SK-N-SH treated with all-trans-retinoic acid at 6 μM for 48 hours (cell line): ENCODE results near the gene GSX1.

Source experiments
- ATAC-seq: fragments of 200-7000 bp; cut with Tn5 transposase; 3 replicates; pipeline ENCODE4 v1.9.1; 2020; ENCODE audit warnings: mild to moderate bottlenecking, moderate library complexity
- ARNTL ChIP-seq: fragments of 450-650 bp; formaldehyde crosslinking; IDR thresholded peaks from 2 replicates; pipeline ENCODE4 v1.5.0; 2020; ENCODE audit warnings: low read depth, mild to moderate bottlenecking, moderate library complexity, borderline replicate concordance
- BACH2 ChIP-seq: fragments of 250-450 bp; sonication (Bioruptor Pico); IDR thresholded peaks from 2 replicates; pipeline ENCODE4 v1.9.0; 2021; ENCODE audit warnings: mild to moderate bottlenecking, borderline replicate concordance
- CREB5 ChIP-seq: fragments of 250-450 bp; sonication (Bioruptor Pico); IDR thresholded peaks from 2 replicates; pipeline ENCODE4 v1.5.1; 2020; ENCODE audit warnings: low read depth, mild to moderate bottlenecking, moderate library complexity
- CSDC2 ChIP-seq: fragments of 250-450 bp; sonication (Bioruptor Pico); IDR thresholded peaks from 2 replicates; pipeline ENCODE4 v1.5.0; 2020; ENCODE audit warnings: mild to moderate bottlenecking, moderate library complexity
- ESRRG ChIP-seq: fragments of 250-450 bp; sonication (Bioruptor Pico); IDR thresholded peaks from 2 replicates; pipeline ENCODE4 v1.6.1; 2021; ENCODE audit warnings: mild to moderate bottlenecking
- GLIS3 ChIP-seq: fragments of 250-450 bp; sonication (Bioruptor Pico); IDR thresholded peaks from 2 replicates; pipeline ENCODE4 v1.5.0; 2020; ENCODE audit warnings: mild to moderate bottlenecking, moderate library complexity
- ISL1 ChIP-seq: fragments of 250-450 bp; sonication (Bioruptor Pico); IDR thresholded peaks from 2 replicates; pipeline ENCODE4 v2.1.2; 2022; ENCODE audit warnings: mild to moderate bottlenecking, moderate library complexity
- OSR1 ChIP-seq: fragments of 250-450 bp; sonication (Bioruptor Pico); IDR thresholded peaks from 2 replicates; pipeline ENCODE4 v1.8.0; 2022; ENCODE audit warnings: moderate library complexity, mild to moderate bottlenecking, inconsistent platforms
- POU6F1 ChIP-seq: fragments of 250-450 bp; sonication (Bioruptor Pico); IDR thresholded peaks from 2 replicates; pipeline ENCODE4 v1.8.0; 2021; ENCODE audit warnings: low read depth, mild to moderate bottlenecking, moderate library complexity, borderline replicate concordance
- PPARA ChIP-seq: fragments of 250-450 bp; sonication (Bioruptor Pico); IDR thresholded peaks from 2 replicates; pipeline ENCODE4 v1.5.0; 2020; ENCODE audit warnings: mild to moderate bottlenecking, borderline replicate concordance
- RARB ChIP-seq: fragments of 250-450 bp; sonication (Bioruptor Pico); IDR thresholded peaks from 2 replicates; pipeline ENCODE4 v1.8.0; 2021; ENCODE audit warnings: mild to moderate bottlenecking, moderate library complexity
- SNAI2 ChIP-seq: fragments of 250-450 bp; sonication (Bioruptor Pico); IDR thresholded peaks from 2 replicates; pipeline ENCODE4 v1.5.0; 2020; ENCODE audit warnings: mild to moderate bottlenecking, moderate library complexity
- TCF4 ChIP-seq: fragments of 250-450 bp; sonication (Bioruptor Pico); IDR thresholded peaks from 2 replicates; pipeline ENCODE4 v1.8.0; 2021; ENCODE audit warnings: mild to moderate bottlenecking, moderate library complexity, borderline replicate concordance
- TOX ChIP-seq: fragments of 250-450 bp; sonication (Bioruptor Pico); IDR thresholded peaks from 2 replicates; pipeline ENCODE4 v1.8.0; 2021; ENCODE audit warnings: mild to moderate bottlenecking, moderate library complexity, borderline replicate concordance
- TSHZ2 ChIP-seq: fragments of 250-450 bp; sonication (Bioruptor Pico); IDR thresholded peaks from 2 replicates; pipeline ENCODE4 v1.5.0; 2020; ENCODE audit warnings: mild to moderate bottlenecking, moderate library complexity
- ZC3H10 ChIP-seq: fragments of 250-450 bp; sonication (Bioruptor Pico); IDR thresholded peaks from 2 replicates; pipeline ENCODE4 v1.5.1; 2021; ENCODE audit warnings: mild to moderate bottlenecking, moderate library complexity
- ZFP3 ChIP-seq: fragments of 250-450 bp; sonication (Bioruptor Pico); IDR thresholded peaks from 2 replicates; pipeline ENCODE4 v1.5.0; 2020; ENCODE audit warnings: mild to moderate bottlenecking, moderate library complexity
- ZFP30 ChIP-seq: fragments of 450-650 bp; formaldehyde crosslinking; IDR thresholded peaks from 2 replicates; pipeline ENCODE4 v1.5.0; 2022; ENCODE audit warnings: mild to moderate bottlenecking, moderate library complexity
- ZNF565 ChIP-seq: fragments of 450-650 bp; formaldehyde crosslinking; conservative IDR thresholded peaks from 2 replicates; pipeline ENCODE4 v1.5.0; 2020; ENCODE audit warnings: low read depth, mild to moderate bottlenecking, moderate library complexity
- ZNF70 ChIP-seq: fragments of 450-650 bp; formaldehyde crosslinking; IDR thresholded peaks from 2 replicates; pipeline ENCODE4 v1.5.0; 2020; ENCODE audit warnings: mild to moderate bottlenecking, moderate library complexity
- ZNF8 ChIP-seq: fragments of 450-650 bp; formaldehyde crosslinking; IDR thresholded peaks from 2 replicates; pipeline ENCODE4 v1.5.0; 2020; ENCODE audit warnings: mild to moderate bottlenecking, moderate library complexity
- TF ChIP-seq, protein P1 (sequence below): fragments of 250-450 bp; sonication (Bioruptor Pico); IDR thresholded peaks from 2 replicates; pipeline ENCODE4 v1.5.1; 2021; ENCODE audit warnings: mild to moderate bottlenecking, moderate library complexity
- TF ChIP-seq, protein P2 (sequence below): fragments of 250-450 bp; sonication (Bioruptor Pico); IDR thresholded peaks from 2 replicates; pipeline ENCODE4 v1.8.0; 2020; ENCODE audit warnings: mild to moderate bottlenecking, moderate library complexity, borderline replicate concordance

GSX1 gene

GRCh38 chr13:27810009-27810408 is 17.7 kb downstream of the GSX1 start:
- no peak for TF ChIP-seq RARB
- TF ChIP-seq ZC3H10: no peak
- TF ChIP-seq PPARA (CRISPR knock-in tag): no peak
- no peak for TF ChIP-seq ESRRG (CRISPR knock-in tag)
- TF ChIP-seq, protein P1, sequence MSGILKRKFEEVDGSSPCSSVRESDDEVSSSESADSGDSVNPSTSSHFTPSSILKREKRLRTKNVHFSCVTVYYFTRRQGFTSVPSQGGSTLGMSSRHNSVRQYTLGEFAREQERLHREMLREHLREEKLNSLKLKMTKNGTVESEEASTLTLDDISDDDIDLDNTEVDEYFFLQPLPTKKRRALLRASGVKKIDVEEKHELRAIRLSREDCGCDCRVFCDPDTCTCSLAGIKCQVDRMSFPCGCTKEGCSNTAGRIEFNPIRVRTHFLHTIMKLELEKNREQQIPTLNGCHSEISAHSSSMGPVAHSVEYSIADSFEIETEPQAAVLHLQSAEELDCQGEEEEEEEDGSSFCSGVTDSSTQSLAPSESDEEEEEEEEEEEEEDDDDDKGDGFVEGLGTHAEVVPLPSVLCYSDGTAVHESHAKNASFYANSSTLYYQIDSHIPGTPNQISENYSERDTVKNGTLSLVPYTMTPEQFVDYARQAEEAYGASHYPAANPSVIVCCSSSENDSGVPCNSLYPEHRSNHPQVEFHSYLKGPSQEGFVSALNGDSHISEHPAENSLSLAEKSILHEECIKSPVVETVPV (CRISPR knock-in tag): no peak
- TF ChIP-seq ZNF565 (CRISPR knock-in tag): no peak
- no peak for TF ChIP-seq ZFP3 (CRISPR knock-in tag)
- no peak for TF ChIP-seq TCF4 (CRISPR knock-in tag)
- TF ChIP-seq OSR1: no peak
- no peak for TF ChIP-seq ZNF8 (CRISPR knock-in tag)
- TF ChIP-seq ZNF70 (CRISPR knock-in tag): no peak
- no peak for TF ChIP-seq CREB5
- no peak for TF ChIP-seq CSDC2 (CRISPR knock-in tag)
- TF ChIP-seq TSHZ2 (CRISPR knock-in tag): no peak
- TF ChIP-seq ZFP30 (CRISPR knock-in tag): no peak
- no peak for TF ChIP-seq GLIS3 (CRISPR knock-in tag)
- TF ChIP-seq POU6F1 (CRISPR knock-in tag): no peak
- no peak for TF ChIP-seq ARNTL (CRISPR knock-in tag)
- TF ChIP-seq, protein P2, sequence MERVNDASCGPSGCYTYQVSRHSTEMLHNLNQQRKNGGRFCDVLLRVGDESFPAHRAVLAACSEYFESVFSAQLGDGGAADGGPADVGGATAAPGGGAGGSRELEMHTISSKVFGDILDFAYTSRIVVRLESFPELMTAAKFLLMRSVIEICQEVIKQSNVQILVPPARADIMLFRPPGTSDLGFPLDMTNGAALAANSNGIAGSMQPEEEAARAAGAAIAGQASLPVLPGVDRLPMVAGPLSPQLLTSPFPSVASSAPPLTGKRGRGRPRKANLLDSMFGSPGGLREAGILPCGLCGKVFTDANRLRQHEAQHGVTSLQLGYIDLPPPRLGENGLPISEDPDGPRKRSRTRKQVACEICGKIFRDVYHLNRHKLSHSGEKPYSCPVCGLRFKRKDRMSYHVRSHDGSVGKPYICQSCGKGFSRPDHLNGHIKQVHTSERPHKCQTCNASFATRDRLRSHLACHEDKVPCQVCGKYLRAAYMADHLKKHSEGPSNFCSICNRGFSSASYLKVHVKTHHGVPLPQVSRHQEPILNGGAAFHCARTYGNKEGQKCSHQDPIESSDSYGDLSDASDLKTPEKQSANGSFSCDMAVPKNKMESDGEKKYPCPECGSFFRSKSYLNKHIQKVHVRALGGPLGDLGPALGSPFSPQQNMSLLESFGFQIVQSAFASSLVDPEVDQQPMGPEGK (CRISPR knock-in tag): no peak
- no peak for ATAC-seq

DNA sequence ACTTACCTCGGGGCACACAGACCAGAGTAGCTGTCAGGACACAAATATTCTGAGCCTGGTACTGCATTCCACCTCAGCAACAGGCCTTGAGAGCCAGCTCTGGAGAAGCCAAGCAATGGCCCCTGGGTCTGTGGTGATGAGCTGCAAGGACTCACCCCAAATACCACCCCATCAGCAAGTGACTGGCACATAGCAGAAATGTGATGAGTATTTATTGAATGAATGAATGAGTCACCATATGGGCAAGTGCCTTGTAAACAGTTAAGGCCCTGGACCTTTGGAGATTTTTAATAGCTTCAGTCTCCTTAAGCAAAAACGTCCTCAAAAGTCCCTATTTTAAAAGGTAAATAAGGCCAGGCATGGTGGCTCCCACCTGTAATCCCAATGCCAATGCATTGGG is 18.2 kb downstream of the GSX1 start:
- no peak for ATAC-seq
- TF ChIP-seq, protein P2 (CRISPR knock-in tag): no peak
- TF ChIP-seq PPARA (CRISPR knock-in tag) (no peak), RARB (no peak), POU6F1 (CRISPR knock-in tag) (no peak), TOX (CRISPR knock-in tag) (no peak), ZC3H10 (no peak), ZNF8 (CRISPR knock-in tag) (no peak), ZFP3 (CRISPR knock-in tag) (no peak), ZNF565 (CRISPR knock-in tag) (no peak), ISL1 (CRISPR knock-in tag) (no peak), OSR1 (no peak), ESRRG (CRISPR knock-in tag) (no peak), CSDC2 (CRISPR knock-in tag) (no peak), SNAI2 (CRISPR knock-in tag) (no peak), BACH2 (CRISPR knock-in tag) (no peak), ZFP30 (CRISPR knock-in tag) (no peak), ARNTL (CRISPR knock-in tag) (no peak)
